OCI-M2 (cell line): ENCODE results near the gene TMEM151B.

Experiments used
- DNase-seq: peaks from one replicate; lab custom pipeline; 2025; ENCODE audit not compliant: unreplicated experiment; lab: John Stamatoyannopoulos, UW

TMEM151B gene

GRCh38 chr6:44250718-44251123 lies 19.5 kb upstream of the TMEM151B start:
- DNase-seq = no peak

- DNase-seq = no peak
Observed at GRCh38 chr6:44251576-44252524, 18.4 kb upstream of the TMEM151B start.

- no peak for DNase-seq
Observed at GRCh38 chr6:44253307-44254101, 16.7 kb upstream of the TMEM151B start.

GRCh38 chr6:44254191-44255104 lies 15.8 kb upstream of the TMEM151B start:
- no peak for DNase-seq

- no peak for DNase-seq
Observed at GRCh38 chr6:44255105-44255808, 15.0 kb upstream of the TMEM151B start.

GRCh38 chr6:44255871-44256774 lies 14.1 kb upstream of the TMEM151B start:
- DNase-seq = no peak

GRCh38 chr6:44256775-44257024 lies 13.6 kb upstream of the TMEM151B start:
- no peak for DNase-seq

GRCh38 chr6:44257025-44257752 lies 13.1 kb upstream of the TMEM151B start, which contains the start of gene SLC35B2:
SLC35B2 (minus strand) TSS chr6:44257528; CDS start chr6:44257410, 118 bp downstream.
- no peak for DNase-seq

- no peak for DNase-seq
Observed at GRCh38 chr6:44257753-44258324, 12.4 kb upstream of the TMEM151B start.

- DNase-seq = no peak
Observed at GRCh38 chr6:44258325-44258863, 11.9 kb upstream of the TMEM151B start.

GRCh38 chr6:44258921-44259320 lies 11.3 kb upstream of the TMEM151B start:
- no peak for DNase-seq

GRCh38 chr6:44260011-44260410 lies 10.2 kb upstream of the TMEM151B start:
- DNase-seq = no peak

GRCh38 chr6:44260451-44261297 lies 9.6 kb upstream of the TMEM151B start:
- no peak for DNase-seq

GRCh38 chr6:44261581-44261980 lies 8.7 kb upstream of the TMEM151B start:
- no peak for DNase-seq

- DNase-seq = no peak
Observed at GRCh38 chr6:44262467-44263353, 7.5 kb upstream of the TMEM151B start.
